OCI-LY7 (cell line): ENCODE results near the gene LPO. TPM values are rescaled to one million over a fixed set of nuclear protein-coding genes. Genes with fewer than 3 reads are reported as not detected.

Source experiments
- BruUV-seq: library from RNA; stranded (reverse); fragments of 400-500 nt; replicated peaks from 2 replicates; lab custom pipeline; 2021; lab: Mats Ljungman, UMichigan
- CTCF ChIA-PET: fragments of 300-600 bp; sonication (Branson Sonifier 250); formaldehyde crosslinking; loops from one replicate; lab custom pipeline; 2022; ENCODE audit warnings: antibody characterized with exemption; ENCODE audit not compliant: unreplicated experiment; lab: Charles Lee
- POLR2A ChIA-PET: fragments of 300-600 bp; sonication (Branson Sonifier 250); formaldehyde crosslinking; loops from one replicate; lab custom pipeline; 2022; ENCODE audit warnings: antibody characterized with exemption; lab: Charles Lee
- DNase-seq: peaks from one replicate; pipeline ENCODE4 v3.0.0-alpha.2; 2015; ENCODE audit warnings: low spot score
- H2AFZ ChIP-seq: fragments of 200-600 bp; sonication (generic), shearing (Covaris generic); 2 replicates; pipeline ENCODE4 v1.6.1; 2014; ENCODE audit warnings: mild to moderate bottlenecking, antibody characterized with exemption, low read length, moderate library complexity
- H3K27ac ChIP-seq: fragments of 200-600 bp; sonication (generic); 2 replicates; pipeline ENCODE4 v1.5.1; 2014; ENCODE audit warnings: mixed run types, low read depth, mild to moderate bottlenecking, moderate library complexity, low read length, inconsistent platforms; ENCODE audit not compliant: poor library complexity, severe bottlenecking
- H3K36me3 ChIP-seq: fragments of 200-600 bp; sonication (generic); 2 replicates; pipeline ENCODE4 v1.6.1; 2014; ENCODE audit warnings: mild to moderate bottlenecking, antibody characterized with exemption, low read length, moderate library complexity, mixed read lengths; ENCODE audit not compliant: insufficient read depth
- H3K4me1 ChIP-seq: fragments of 200-600 bp; sonication (generic); 2 replicates; pipeline ENCODE4 v1.5.1; 2014; ENCODE audit warnings: mild to moderate bottlenecking, low read length; ENCODE audit not compliant: insufficient read depth, poor library complexity, severe bottlenecking
- H3K4me2 ChIP-seq: fragments of 200-600 bp; sonication (generic); 2 replicates; pipeline ENCODE4 v1.6.1; 2014; ENCODE audit warnings: mild to moderate bottlenecking, low read length
- H3K4me3 ChIP-seq: fragments of 200-600 bp; sonication (generic); 2 replicates; pipeline ENCODE4 v1.5.1; 2014; ENCODE audit warnings: mild to moderate bottlenecking, low read depth, low read length; ENCODE audit not compliant: poor library complexity, severe bottlenecking
- H3K79me2 ChIP-seq: fragments of 200-600 bp; sonication (generic); 2 replicates; pipeline ENCODE4 v1.6.1; 2016; ENCODE audit warnings: low read depth, mild to moderate bottlenecking, low read length, moderate library complexity, mixed read lengths; ENCODE audit not compliant: insufficient read depth
- H3K9me2 ChIP-seq: fragments of 200-600 bp; sonication (generic); 2 replicates; pipeline ENCODE4 v1.6.1; 2016; ENCODE audit warnings: mild to moderate bottlenecking, low read length, mixed read lengths; ENCODE audit not compliant: insufficient read depth
- H3K9me3 ChIP-seq: fragments of 200-600 bp; sonication (generic); 2 replicates; pipeline ENCODE4 v1.6.1; 2014; ENCODE audit warnings: mild to moderate bottlenecking, mixed run types, low read length, mixed read lengths
- H4K20me1 ChIP-seq: fragments of 200-600 bp; sonication (generic); 2 replicates; pipeline ENCODE4 v1.6.1; 2014; ENCODE audit warnings: mild to moderate bottlenecking, antibody characterized with exemption, low read length, moderate library complexity, mixed read lengths; ENCODE audit not compliant: insufficient read depth
- CTCF ChIP-seq: fragments of 200-600 bp; sonication (generic); conservative IDR thresholded peaks from 2 replicates; pipeline ENCODE4 v1.5.1; 2014; ENCODE audit warnings: mild to moderate bottlenecking, antibody characterized with exemption, low read length, moderate library complexity, mixed read lengths
- EZH2phosphoT487 ChIP-seq: fragments of 200-600 bp; sonication (generic); IDR thresholded peaks from 2 replicates; pipeline ENCODE4 v1.6.1; 2018; ENCODE audit warnings: low read depth, borderline replicate concordance, mild to moderate bottlenecking, mixed run types, antibody characterized with exemption, low read length, moderate library complexity, mixed read lengths
- intact Hi-C: fragments of 100-400 bp; cut with micrococcal nuclease; formaldehyde crosslinking; loops from one replicate; pipeline ENCODE4 v1.10.0; 2022; ENCODE audit not compliant: unreplicated experiment
- total RNA-seq, 2 experiments: library from RNA; depleted of rRNA in 1 of 2; stranded (reverse); fragments of >200 nt in 1 of 2; shearing (Covaris generic) in 1 of 2; gene quantifications; 2 replicates each; pipeline ENCODE4 v1.2.3, GENCODE V29; 2014 to 2022

The LPO gene
- total RNA-seq, 2 experiments from 2014 or later, result not detected

- no peaks in the 10 kb centered on the region for H3K9me3 ChIP-seq
- POLR2A ChIA-PET, result no interaction called here
- CTCF ChIA-PET, result no interaction called here
- H3K36me3 ChIP-seq, result no peaks in the 10 kb centered on the region
- H3K4me2 ChIP-seq, result no peak overlapping the region
- H3K4me3 ChIP-seq, result no peak overlapping the region
- TF ChIP-seq EZH2phosphoT487, result no peak
- TF ChIP-seq CTCF, result no peak
- no peaks in the 10 kb centered on the region for H4K20me1 ChIP-seq
- H3K79me2 ChIP-seq, result no peaks in the 10 kb centered on the region
- intact Hi-C loops, result no loop called here
- H2AFZ ChIP-seq, result no peak overlapping the region
- H3K4me1 ChIP-seq, result no peaks in the 10 kb centered on the region
- no peak for DNase-seq
- H3K9me2 ChIP-seq, result no peaks in the 10 kb centered on the region
- BruUV-seq, result no TSS peak
- H3K27ac ChIP-seq, result no peak overlapping the region
These were observed 35.5 kb upstream of the LPO start for GRCh38 chr17:58202859-58203258.

- H4K20me1 ChIP-seq, result no peaks in the 10 kb centered on the region
- no TSS peak for BruUV-seq
- H3K27ac ChIP-seq, result no peak overlapping the region
- H3K36me3 ChIP-seq, result no peaks in the 10 kb centered on the region
- no peak overlapping the region for H3K4me3 ChIP-seq
- H3K4me2 ChIP-seq, result no peak overlapping the region
- CTCF ChIA-PET, result no interaction called here
- no peaks in the 10 kb centered on the region for H3K4me1 ChIP-seq
- no peak for DNase-seq
- intact Hi-C loops, result no loop called here
- POLR2A ChIA-PET, result no interaction called here
- H3K9me2 ChIP-seq, result no peaks in the 10 kb centered on the region
- no peak overlapping the region for H2AFZ ChIP-seq
- TF ChIP-seq EZH2phosphoT487 (no peak), CTCF (no peak)
- H3K79me2 ChIP-seq, result no peaks in the 10 kb centered on the region
- no peaks in the 10 kb centered on the region for H3K9me3 ChIP-seq
These were observed 33.6 kb upstream of the LPO start for GRCh38 chr17:58204796-58205195.

GRCh38 chr17:58205936-58206335 lies 32.4 kb upstream of the LPO start:
- Histone ChIP-seq H3K9me3 (no peaks in the 10 kb centered on the region), H3K9me2 (no peaks in the 10 kb centered on the region), H3K27ac (no peak overlapping the region), H3K4me2 (no peak overlapping the region), H4K20me1 (no peaks in the 10 kb centered on the region), H3K79me2 (no peaks in the 10 kb centered on the region), H2AFZ (no peak overlapping the region), H3K36me3 (no peaks in the 10 kb centered on the region), H3K4me3 (no peak overlapping the region), H3K4me1 (no peaks in the 10 kb centered on the region)
- intact Hi-C loops, result no loop called here
- CTCF ChIA-PET, result no interaction called here
- POLR2A ChIA-PET, result no interaction called here
- no peak for DNase-seq
- TF ChIP-seq CTCF, result no peak
- no peak for TF ChIP-seq EZH2phosphoT487
- no TSS peak for BruUV-seq
